ENCODE measurements around the gene MT1E. TPM values are rescaled to one million over a fixed set of nuclear protein-coding genes. Genes with fewer than 3 reads are reported as not detected.
A peak's percentile ranks its signal among the peaks of the same experiment; 100 is the strongest.

The MT1E gene
- total and polyA plus RNA-seq, 2 of the 13 experiments (the other 11 are each of a cell fraction or from before 2014, with no cell fraction given), result 110 to 1,072 TPM

GRCh38 chr16:56667581-56668571, 42.3 kb downstream of the MT1E start, which contains the start of gene MT1G:
TSS of gene MT1G (minus strand) at chr16:56668065. CDS start at chr16:56667993, 72 bp downstream.
- Histone ChIP-seq H3K9me3 (ENCODE audit: low read length) (no peaks in the 10 kb centered on the region), H2AFZ (ENCODE audit: low read length) (no peak within 1 kb of the TSS), H3K36me3 (replicated peaks in 1 of 2; ENCODE audit: control insufficient read depth in 1 of 2, insufficient read depth in 2 of 2, low read length in 2 of 2) (no peaks in the 10 kb centered on the region), H3K4me1 (ENCODE audit: insufficient read depth, low read length) (peaks cover 27% of the 10 kb centered on the region), H3K79me2 (ENCODE audit: insufficient read depth, low read length) (no peaks in the 10 kb centered on the region), H3K27ac (ENCODE audit: extremely low read length, insufficient read depth, low read length) (no peak within 1 kb of the TSS), H4K20me1 (ENCODE audit: insufficient read depth, low read length) (no peaks in the 10 kb centered on the region), H3K27me3 (ENCODE audit: control insufficient read depth in 1 of 2, insufficient read depth in 2 of 2, low read length in 2 of 2) (peaks cover 7 to 40% of the 10 kb centered on the region in 2 experiments), H3K4me2 (ENCODE audit: low read depth, low read length) (peak within 1 kb of the TSS; percentile 55), H3K9ac (ENCODE audit: insufficient read depth, low read depth, low read length) (no peak within 1 kb of the TSS), H3K4me3 (replicated peaks in 1 of 3; ENCODE audit: insufficient read depth in 1 of 3, low read depth in 2 of 3, low read length in 3 of 3) (peak within 1 kb of the TSS; percentile 48 to 58 (median 49); a peak in 5 of 6 replicates)
- no TSS peak for BruUV-seq (replicated peaks)
- DNase-seq (ENCODE audit: low spot score) (peak; percentile 57), FAIRE-seq (peak; percentile 81), ATAC-seq (peak; percentile 96)
- ChIA-PET POLR2A (interaction anchor here (1.2 to 1.5 kb wide), 2 partner anchors 10 to 61 kb away, joined by 4 to 6 read pairs; partner anchors contain the start of gene MT1F), CTCF (ENCODE audit: low intra/inter-chr PET ratio, low total read pairs) (no interaction called here)
- WGBS (ENCODE audit: low lambda C conversion rate), result 8% methylated on average over 17 of the region's 46 CpGs
- intact Hi-C loops (cut with micrococcal nuclease; ENCODE audit: unreplicated experiment), result no loop called here
- in situ Hi-C loops (cut with HindIII; ENCODE audit: extremely low pct_ligation_motif_present, low pct_unique_long_range_greater_than_20kb), result no loop called here
- TF ChIP-seq, protein P1, sequence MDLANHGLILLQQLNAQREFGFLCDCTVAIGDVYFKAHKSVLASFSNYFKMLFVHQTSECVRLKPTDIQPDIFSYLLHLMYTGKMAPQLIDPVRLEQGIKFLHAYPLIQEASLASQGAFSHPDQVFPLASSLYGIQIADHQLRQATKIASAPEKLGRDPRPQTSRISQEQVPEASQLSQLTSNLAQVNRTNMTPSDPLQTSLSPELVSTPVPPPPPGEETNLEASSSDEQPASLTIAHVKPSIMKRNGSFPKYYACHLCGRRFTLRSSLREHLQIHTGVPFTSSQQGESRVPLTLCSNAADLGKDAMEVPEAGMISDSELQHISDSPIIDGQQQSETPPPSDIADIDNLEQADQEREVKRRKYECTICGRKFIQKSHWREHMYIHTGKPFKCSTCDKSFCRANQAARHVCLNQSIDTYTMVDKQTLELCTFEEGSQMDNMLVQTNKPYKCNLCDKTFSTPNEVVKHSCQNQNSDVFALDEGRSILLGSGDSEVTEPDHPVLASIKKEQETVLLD (CRISPR knock-in tag; IDR thresholded peaks at IDR 0.05; ENCODE audit: low read depth), result no peak
- TF ChIP-seq SCMH1 (CRISPR knock-in tag; IDR thresholded peaks at IDR 0.05; ENCODE audit: borderline replicate concordance) (no peak), ZFY (CRISPR knock-in tag; IDR thresholded peaks at IDR 0.05) (peak; percentile 57; the same call in 1 of the 2 replicates), ZSCAN31 (CRISPR knock-in tag; IDR thresholded peaks at IDR 0.05; ENCODE audit: low read depth) (no peak), EEA1 (CRISPR knock-in tag; IDR thresholded peaks at IDR 0.05; ENCODE audit: borderline replicate concordance) (0 out of 2 replicates have a peak, but pooled peaks have one; percentile 62), HOXA5 (CRISPR knock-in tag; IDR thresholded peaks at IDR 0.05) (0 out of 2 replicates have a peak, but pooled peaks have one; percentile 23), ZNF589 (CRISPR knock-in tag; conservative IDR thresholded peaks at IDR 0.05) (no peak), POGK (CRISPR knock-in tag; conservative IDR thresholded peaks at IDR 0.05) (no peak; the same call in 1 of the 2 replicates), MIER3 (CRISPR knock-in tag; IDR thresholded peaks at IDR 0.05; ENCODE audit: borderline replicate concordance) (no peak), THAP7 (CRISPR knock-in tag; IDR thresholded peaks at IDR 0.05) (no peak), ZNF530 (CRISPR knock-in tag; IDR thresholded peaks at IDR 0.05; ENCODE audit: low read depth) (no peak), CBX1 (IDR thresholded peaks at IDR 0.05; ENCODE audit: low read depth) (peak; percentile 31), MAF1 (CRISPR knock-in tag; IDR thresholded peaks at IDR 0.05; ENCODE audit: borderline replicate concordance) (no peak), TARDBP (CRISPR knock-in tag; IDR thresholded peaks at IDR 0.05) (no peak), SYNCRIP (IDR thresholded peaks at IDR 0.05; ENCODE audit: insufficient read depth, low read depth, low read length) (no peak), FOXK1 (CRISPR knock-in tag; IDR thresholded peaks at IDR 0.05; ENCODE audit: borderline replicate concordance, low read depth) (no peak), ZNF674 (CRISPR knock-in tag; IDR thresholded peaks at IDR 0.05; ENCODE audit: low read depth) (no peak), HNRNPL (IDR thresholded peaks at IDR 0.05; ENCODE audit: low read depth, low read length) (0 out of 2 replicates have a peak, but pooled peaks have one; percentile 31)

All from HepG2 (cell line).